Natural killer cell treated with Interleukin-12 subunit alpha and Interleukin-12 subunit beta and Interleukin-15 and Interleukin-18, amount 100 ng/mL, for 72 hours (primary cell): ENCODE measurements around the gene SMAGP. TPM values are rescaled to one million over a fixed set of nuclear protein-coding genes. Genes with fewer than 3 reads are reported as not detected.

Experiments used
- ATAC-seq, 2 donors: fragments of 150-1000 bp; cut with Tn5 transposase in 1 of 2; sonication (Bioruptor Pico), chemical (Tn5 transposase) in 1 of 2; 2 replicates each; pipeline ENCODE4 v1.10.0; 2021
- DNase-seq: peaks from one replicate; pipeline ENCODE4 v3.0.0; 2022; ENCODE audit warnings: low spot score
- H3K27ac Mint-ChIP-seq, 2 donors: 1 replicate in 1 of 2; 2 replicates in 1 of 2; pipeline ENCODE4 v1.8.0; 2022; ENCODE audit warnings: mixed read lengths in 2 of 2, mild to moderate bottlenecking in 1 of 2, moderate library complexity in 1 of 2
- H3K27me3 Mint-ChIP-seq, 2 donors: 1 replicate in 1 of 2; 2 replicates in 1 of 2; pipeline ENCODE4 v1.8.0; 2022; ENCODE audit warnings: mixed read lengths in 2 of 2
- H3K36me3 Mint-ChIP-seq: one replicate; pipeline ENCODE4 v1.8.0; 2022; ENCODE audit warnings: mixed read lengths
- H3K4me1 Mint-ChIP-seq, 2 donors: 1 replicate in 1 of 2; 2 replicates in 1 of 2; pipeline ENCODE4 v1.8.0; 2022; ENCODE audit warnings: low read depth in 2 of 2, mixed read lengths in 2 of 2, mild to moderate bottlenecking in 1 of 2
- H3K4me3 Mint-ChIP-seq: one replicate; pipeline ENCODE4 v1.8.0; 2022; ENCODE audit warnings: mixed read lengths
- H3K9me3 Mint-ChIP-seq: 2 replicates; pipeline ENCODE4 v1.8.0; 2022; ENCODE audit warnings: mixed read lengths
- total RNA-seq, 2 donors: library from RNA; stranded (reverse); gene quantifications; one replicate each; pipeline ENCODE4 v1.2.3, GENCODE V29; 2022

The SMAGP gene
- total RNA-seq, 2 donors from 2014 or later, result 3.8 to 11.5 TPM

- no peak overlapping the region for H3K4me3 Mint-ChIP-seq
- no peak for DNase-seq
- no peak overlapping the region for H3K27ac Mint-ChIP-seq
- H3K4me1 Mint-ChIP-seq, result peaks cover 2 to 3% of the 10 kb centered on the region in 2 donors
- H3K9me3 Mint-ChIP-seq, result no peaks in the 10 kb centered on the region
- no peak for ATAC-seq
- H3K27me3 Mint-ChIP-seq, result no peaks in the 10 kb centered on the region
- no peaks in the 10 kb centered on the region for H3K36me3 Mint-ChIP-seq
These were observed 59.4 kb downstream of the SMAGP start for GRCh38 chr12:51210690-51211395.

GRCh38 chr12:51209259-51209658 is 61.0 kb downstream of the SMAGP start:
- Mint-ChIP-seq H3K27ac (no peak overlapping the region), H3K4me1 (peaks cover under 1 to 2% of the 10 kb centered on the region in 2 donors), H3K36me3 (no peaks in the 10 kb centered on the region), H3K4me3 (no peak overlapping the region), H3K27me3 (no peaks in the 10 kb centered on the region), H3K9me3 (no peaks in the 10 kb centered on the region)
- DNase-seq, result no peak
- no peak for ATAC-seq

DNA sequence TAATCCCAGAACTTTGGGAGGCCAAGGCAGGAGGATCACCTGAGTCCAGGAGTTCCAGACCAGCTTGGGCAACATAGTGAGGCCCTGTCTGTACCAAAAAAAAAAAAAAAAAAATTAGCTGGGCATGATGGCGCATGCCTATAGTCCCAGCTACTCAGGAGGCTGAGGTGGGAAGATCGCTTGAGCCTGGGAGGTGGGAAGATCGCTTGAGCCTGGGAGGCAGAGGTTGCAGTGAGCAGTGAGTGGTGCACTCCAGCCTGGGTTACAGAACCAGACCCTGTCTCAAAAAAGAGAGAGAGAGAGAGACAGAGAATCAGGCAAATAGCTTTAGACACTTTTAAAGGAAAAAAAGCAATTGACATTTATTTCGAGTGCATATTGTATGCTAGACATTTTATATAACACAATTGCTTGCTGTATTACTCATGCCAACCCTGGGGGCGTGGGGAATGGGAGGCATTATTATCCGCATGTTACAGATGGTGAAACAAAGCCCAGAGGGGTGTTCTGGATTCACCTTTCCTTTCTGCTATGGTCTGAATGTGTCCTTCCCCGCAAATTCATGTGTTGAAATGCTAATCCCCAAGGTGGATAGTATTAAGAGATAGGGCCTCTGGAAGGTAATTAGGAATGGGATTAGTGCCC is 62.1 kb downstream of the SMAGP start:
- Mint-ChIP-seq H3K4me1 (no peaks in the 10 kb centered on the region), H3K4me3 (no peak overlapping the region), H3K36me3 (no peaks in the 10 kb centered on the region), H3K27me3 (no peaks in the 10 kb centered on the region), H3K9me3 (no peaks in the 10 kb centered on the region), H3K27ac (no peak overlapping the region)
- ATAC-seq (no peak), DNase-seq (no peak)

- no peaks in the 10 kb centered on the region for H3K9me3 Mint-ChIP-seq
- DNase-seq, result no peak
- no peak overlapping the region for H3K4me3 Mint-ChIP-seq
- H3K27ac Mint-ChIP-seq, result no peak overlapping the region
- no peaks in the 10 kb centered on the region for H3K4me1 Mint-ChIP-seq
- no peaks in the 10 kb centered on the region for H3K36me3 Mint-ChIP-seq
- no peaks in the 10 kb centered on the region for H3K27me3 Mint-ChIP-seq
- ATAC-seq, result no peak
These were observed 64.9 kb downstream of the SMAGP start for GRCh38 chr12:51205350-51205749.

DNA sequence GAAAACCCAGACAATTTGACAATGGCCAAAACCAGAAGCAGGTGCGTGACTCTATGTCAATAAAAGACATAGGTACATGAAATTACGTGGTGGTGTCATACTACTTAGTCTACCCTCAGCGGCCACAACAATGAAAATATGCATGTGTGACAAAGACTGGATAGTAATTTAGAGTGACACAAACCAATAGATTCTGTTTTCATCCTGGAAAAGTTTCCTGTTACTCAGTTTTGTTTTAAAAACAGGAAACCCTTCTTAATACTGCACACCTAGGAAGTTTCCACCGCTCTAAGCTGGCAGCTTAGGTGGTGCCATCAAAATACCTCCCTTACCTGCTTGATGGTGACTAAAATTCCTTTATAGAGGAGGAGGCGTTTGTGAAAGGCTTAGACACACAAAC is 67.5 kb downstream of the SMAGP start:
- no peaks in the 10 kb centered on the region for H3K4me1 Mint-ChIP-seq
- H3K36me3 Mint-ChIP-seq, result no peaks in the 10 kb centered on the region
- H3K9me3 Mint-ChIP-seq, result no peaks in the 10 kb centered on the region
- DNase-seq (no peak), ATAC-seq (no peak)
- H3K27me3 Mint-ChIP-seq, result no peaks in the 10 kb centered on the region
- no peak overlapping the region for H3K27ac Mint-ChIP-seq
- H3K4me3 Mint-ChIP-seq, result no peak overlapping the region

- DNase-seq (no peak), ATAC-seq (no peak)
- Mint-ChIP-seq H3K27ac (no peak overlapping the region), H3K36me3 (no peaks in the 10 kb centered on the region), H3K27me3 (no peaks in the 10 kb centered on the region), H3K4me1 (no peaks in the 10 kb centered on the region), H3K9me3 (no peaks in the 10 kb centered on the region), H3K4me3 (no peak overlapping the region)
These were observed 69.4 kb downstream of the SMAGP start for GRCh38 chr12:51200806-51201205.

DNA sequence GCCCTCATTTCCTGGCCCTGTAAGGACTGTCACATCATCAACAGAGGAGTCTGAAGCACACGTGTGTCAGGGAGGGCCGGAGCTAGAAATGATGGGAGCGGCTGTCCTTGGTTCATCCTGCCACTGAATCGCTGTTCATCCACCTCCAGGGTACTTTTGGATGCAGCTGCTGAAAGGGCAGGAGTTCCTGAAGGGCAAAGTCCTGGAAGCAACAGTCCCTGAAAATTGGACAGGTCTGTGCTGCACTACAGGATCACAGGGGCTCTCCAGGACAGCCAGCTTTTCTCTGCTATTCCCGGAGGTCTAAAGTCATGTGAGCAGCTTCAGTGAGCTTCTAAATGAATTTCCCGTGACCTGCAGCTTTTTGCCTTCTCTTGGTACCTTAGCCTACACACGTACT is 70.1 kb downstream of the SMAGP start:
- Mint-ChIP-seq H3K27ac (no peak overlapping the region), H3K4me1 (no peaks in the 10 kb centered on the region), H3K4me3 (no peak overlapping the region), H3K9me3 (no peaks in the 10 kb centered on the region), H3K36me3 (no peaks in the 10 kb centered on the region), H3K27me3 (no peaks in the 10 kb centered on the region)
- no peak for DNase-seq
- no peak for ATAC-seq

DNA sequence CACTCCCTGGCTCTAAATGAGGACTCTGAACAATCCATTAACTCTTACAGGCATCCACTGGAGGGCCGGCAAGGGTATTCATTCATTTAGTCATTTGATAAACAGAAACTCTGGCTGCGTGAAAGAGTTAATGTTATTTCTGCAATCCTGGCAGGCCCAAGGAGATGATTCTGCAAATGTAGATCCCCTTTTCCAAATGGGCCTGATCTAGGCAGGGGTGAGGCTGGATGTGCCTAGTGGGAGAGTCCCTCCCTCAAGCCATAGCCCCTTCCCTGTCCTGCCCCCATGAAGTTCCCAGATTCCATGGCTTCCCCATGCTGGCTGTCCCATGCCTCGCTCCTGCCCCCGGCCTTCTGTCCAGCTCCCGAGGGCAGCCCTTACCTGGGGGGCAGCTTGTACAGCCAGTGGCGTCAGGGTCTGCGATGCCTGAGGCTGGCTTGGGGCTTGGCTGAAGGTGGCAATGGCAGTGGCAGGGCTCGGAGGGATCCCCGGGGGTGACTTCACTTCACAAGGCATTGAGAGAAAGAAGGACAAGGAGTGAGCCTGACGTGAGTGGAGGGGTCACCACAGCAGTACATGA is 70.8 kb downstream of the SMAGP start:
- DNase-seq (no peak), ATAC-seq (no peak)
- no peaks in the 10 kb centered on the region for H3K4me1 Mint-ChIP-seq
- no peak overlapping the region for H3K4me3 Mint-ChIP-seq
- H3K9me3 Mint-ChIP-seq, result no peaks in the 10 kb centered on the region
- H3K36me3 Mint-ChIP-seq, result no peaks in the 10 kb centered on the region
- no peak overlapping the region for H3K27ac Mint-ChIP-seq
- H3K27me3 Mint-ChIP-seq, result no peaks in the 10 kb centered on the region

GRCh38 chr12:51198568-51199365 is 71.4 kb downstream of the SMAGP start:
- H3K36me3 Mint-ChIP-seq, result no peaks in the 10 kb centered on the region
- H3K4me1 Mint-ChIP-seq, result no peaks in the 10 kb centered on the region
- no peaks in the 10 kb centered on the region for H3K9me3 Mint-ChIP-seq
- no peak for DNase-seq
- no peak overlapping the region for H3K4me3 Mint-ChIP-seq
- no peak for ATAC-seq
- no peak overlapping the region for H3K27ac Mint-ChIP-seq
- no peaks in the 10 kb centered on the region for H3K27me3 Mint-ChIP-seq

DNA sequence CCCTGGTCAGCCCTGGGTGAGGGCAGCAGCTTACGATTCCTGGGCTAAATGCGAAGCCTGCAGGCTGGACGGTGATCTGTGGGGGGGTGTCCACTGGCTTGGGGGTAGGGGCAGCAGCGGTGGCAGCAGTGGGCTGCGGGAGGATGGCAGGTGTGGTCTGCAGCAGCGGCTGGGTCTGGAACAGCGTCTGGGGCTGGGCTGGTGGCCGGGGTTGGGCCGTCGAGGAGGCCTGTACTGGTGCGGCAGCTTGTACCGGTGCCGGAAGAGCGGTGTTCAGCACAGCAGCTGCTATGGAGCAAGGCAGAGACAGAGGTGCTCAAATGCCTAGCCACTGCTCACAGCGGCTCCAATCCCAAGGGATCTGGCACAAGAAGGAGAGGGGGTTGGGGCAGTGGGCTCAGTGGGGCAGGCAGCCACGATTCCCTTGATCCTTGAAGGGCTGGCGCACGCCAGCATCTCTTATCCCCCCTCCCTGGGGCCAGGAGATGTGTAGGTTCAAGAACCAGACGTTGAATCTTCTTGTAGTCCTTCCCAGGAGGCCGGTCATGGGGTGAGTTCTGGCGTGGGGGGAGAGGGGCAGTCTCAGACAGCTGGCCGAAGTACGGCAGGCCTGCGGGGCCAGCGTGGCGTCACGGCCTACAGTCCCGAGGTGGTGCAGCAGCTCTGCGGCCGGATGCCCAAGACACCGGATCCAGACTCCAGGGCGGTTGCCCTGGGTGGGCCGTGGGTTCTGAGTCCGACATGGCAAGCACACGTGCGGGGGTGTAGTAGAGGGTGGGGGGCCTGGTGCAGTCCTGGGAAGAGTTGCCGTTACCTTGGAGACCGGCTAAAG is 72.3 kb downstream of the SMAGP start:
- H3K4me3 Mint-ChIP-seq, result no peak overlapping the region
- no peaks in the 10 kb centered on the region for H3K4me1 Mint-ChIP-seq
- H3K9me3 Mint-ChIP-seq, result no peaks in the 10 kb centered on the region
- H3K27me3 Mint-ChIP-seq, result no peaks in the 10 kb centered on the region
- ATAC-seq (no peak), DNase-seq (no peak)
- no peak overlapping the region for H3K27ac Mint-ChIP-seq
- no peaks in the 10 kb centered on the region for H3K36me3 Mint-ChIP-seq

GRCh38 chr12:51196547-51196946 is 73.7 kb downstream of the SMAGP start:
- no peaks in the 10 kb centered on the region for H3K27me3 Mint-ChIP-seq
- no peak overlapping the region for H3K4me3 Mint-ChIP-seq
- ATAC-seq (no peak), DNase-seq (no peak)
- no peaks in the 10 kb centered on the region for H3K36me3 Mint-ChIP-seq
- no peaks in the 10 kb centered on the region for H3K4me1 Mint-ChIP-seq
- no peak overlapping the region for H3K27ac Mint-ChIP-seq
- no peaks in the 10 kb centered on the region for H3K9me3 Mint-ChIP-seq

DNA sequence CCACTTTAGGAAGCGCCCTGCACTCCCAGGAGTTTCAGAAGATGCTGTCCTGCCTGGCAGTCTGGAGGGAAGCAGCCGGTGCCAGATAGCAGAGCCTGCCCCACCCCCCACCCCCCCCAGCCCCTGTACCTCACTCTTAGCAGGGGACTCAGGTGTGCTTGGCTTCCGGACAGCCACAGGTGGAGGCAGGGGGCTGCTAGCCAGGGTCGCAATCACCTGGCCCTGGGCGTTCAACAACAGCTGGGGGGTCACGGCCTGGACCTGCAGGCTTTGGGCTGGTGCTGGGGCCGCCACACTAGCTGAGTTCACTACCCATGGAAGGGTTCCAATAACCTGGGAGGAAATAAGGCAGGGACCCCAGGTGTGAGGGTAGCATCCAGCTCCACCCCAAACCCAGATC is 74.4 kb downstream of the SMAGP start:
- H3K4me1 Mint-ChIP-seq, result no peaks in the 10 kb centered on the region
- H3K36me3 Mint-ChIP-seq, result no peaks in the 10 kb centered on the region
- H3K27ac Mint-ChIP-seq, result no peak overlapping the region
- DNase-seq (no peak), ATAC-seq (no peak)
- no peaks in the 10 kb centered on the region for H3K9me3 Mint-ChIP-seq
- no peaks in the 10 kb centered on the region for H3K27me3 Mint-ChIP-seq
- H3K4me3 Mint-ChIP-seq, result no peak overlapping the region
